BLaER1 (cell line): ENCODE results near the gene PLEKHH2.
"Not testable (repeated sequence)": the region's sequence is repeated elsewhere in the genome, so short reads cannot be mapped to it uniquely, and the experiment has no call there.

ENCODE experiments used
- H3K27ac ChIP-seq: shearing (Covaris generic); formaldehyde crosslinking; 2 replicates; pipeline ENCODE4 v1.8.1; 2022
- H3K27me3 ChIP-seq: shearing (Covaris generic); formaldehyde crosslinking; 2 replicates; pipeline ENCODE4 v1.8.1; 2022
- H3K36me3 ChIP-seq: shearing (Covaris generic); formaldehyde crosslinking; 2 replicates; pipeline ENCODE4 v1.8.1; 2022
- H3K4me1 ChIP-seq: shearing (Covaris generic); formaldehyde crosslinking; 2 replicates; pipeline ENCODE4 v1.8.1; 2022
- H3K4me2 ChIP-seq: shearing (Covaris generic); formaldehyde crosslinking; 2 replicates; pipeline ENCODE4 v1.8.1; 2022
- H3K4me3 ChIP-seq: shearing (Covaris generic); formaldehyde crosslinking; 2 replicates; pipeline ENCODE4 v1.8.1; 2022
- H3K9ac ChIP-seq: shearing (Covaris generic); formaldehyde crosslinking; 2 replicates; pipeline ENCODE4 v1.8.1; 2022
- H3K9me3 ChIP-seq: shearing (Covaris generic); formaldehyde crosslinking; 2 replicates; pipeline ENCODE4 v1.8.1; 2022
- H4K20me1 ChIP-seq: shearing (Covaris generic); formaldehyde crosslinking; 2 replicates; pipeline ENCODE4 v1.8.1; 2022
- Cebpa-rat ChIP-seq: shearing (Covaris generic); IDR thresholded peaks from 2 replicates; pipeline ENCODE4 v1.8.1; 2022

PLEKHH2 gene

GRCh38 chr2:43636621-43637020, 439 bp upstream of the PLEKHH2 start:
- no peaks in the 10 kb centered on the region for H4K20me1 ChIP-seq
- H3K27ac ChIP-seq, result no peak overlapping the region
- no peak overlapping the region for H3K9ac ChIP-seq
- peaks cover 16% of the 10 kb centered on the region for H3K9me3 ChIP-seq
- H3K4me3 ChIP-seq, result peak overlapping the region; percentile 82
- TF ChIP-seq Cebpa-rat, result no peak
- peaks cover 28% of the 10 kb centered on the region for H3K4me1 ChIP-seq
- H3K27me3 ChIP-seq, result peaks cover 19% of the 10 kb centered on the region
- H3K4me2 ChIP-seq, result peak overlapping the region; percentile 97
- no peaks in the 10 kb centered on the region for H3K36me3 ChIP-seq

GRCh38 chr2:43642363-43642762, 5.3 kb downstream of the PLEKHH2 start:
- no peaks in the 10 kb centered on the region for H3K36me3 ChIP-seq
- no peak overlapping the region for H3K4me3 ChIP-seq
- H3K27ac ChIP-seq, result no peak overlapping the region
- H3K9ac ChIP-seq, result no peak overlapping the region
- peaks cover 16% of the 10 kb centered on the region for H3K9me3 ChIP-seq
- TF ChIP-seq Cebpa-rat, result no peak
- H4K20me1 ChIP-seq, result no peaks in the 10 kb centered on the region
- peaks cover 14% of the 10 kb centered on the region; the same call in 1 of the 2 replicates for H3K4me1 ChIP-seq
- peaks cover 10% of the 10 kb centered on the region for H3K27me3 ChIP-seq
- H3K4me2 ChIP-seq, result no peak overlapping the region

- H3K4me3 ChIP-seq, result no peak overlapping the region
- peaks cover 8% of the 10 kb centered on the region; the same call in 1 of the 2 replicates for H3K4me1 ChIP-seq
- H3K9me3 ChIP-seq, result peaks cover 9% of the 10 kb centered on the region
- no peaks in the 10 kb centered on the region for H4K20me1 ChIP-seq
- H3K27ac ChIP-seq, result no peak overlapping the region
- no peak overlapping the region for H3K9ac ChIP-seq
- H3K36me3 ChIP-seq, result no peaks in the 10 kb centered on the region
- TF ChIP-seq Cebpa-rat, result no peak
- H3K27me3 ChIP-seq, result no peaks in the 10 kb centered on the region
- no peak overlapping the region for H3K4me2 ChIP-seq
Measured at GRCh38 chr2:43643680-43644079, 6.6 kb downstream of the PLEKHH2 start.

- Histone ChIP-seq H3K27ac (no peak overlapping the region), H3K9ac (no peak overlapping the region), H3K4me1 (no peaks in the 10 kb centered on the region), H4K20me1 (no peaks in the 10 kb centered on the region), H3K9me3 (no peaks in the 10 kb centered on the region), H3K4me2 (no peak overlapping the region), H3K27me3 (no peaks in the 10 kb centered on the region), H3K36me3 (no peaks in the 10 kb centered on the region), H3K4me3 (no peak overlapping the region)
- no peak for TF ChIP-seq Cebpa-rat
Measured at GRCh38 chr2:43648994-43649701, 12.1 kb downstream of the PLEKHH2 start.

- no peaks in the 10 kb centered on the region for H3K4me1 ChIP-seq
- no peak overlapping the region for H3K4me3 ChIP-seq
- H3K36me3 ChIP-seq, result no peaks in the 10 kb centered on the region
- no peak overlapping the region for H3K9ac ChIP-seq
- no peak for TF ChIP-seq Cebpa-rat
- no peak overlapping the region for H3K4me2 ChIP-seq
- no peaks in the 10 kb centered on the region for H3K9me3 ChIP-seq
- no peaks in the 10 kb centered on the region for H3K27me3 ChIP-seq
- H4K20me1 ChIP-seq, result no peaks in the 10 kb centered on the region
- no peak overlapping the region for H3K27ac ChIP-seq
Measured at GRCh38 chr2:43653506-43653905, 16.4 kb downstream of the PLEKHH2 start.

GRCh38 chr2:43657241-43657640, 20.2 kb downstream of the PLEKHH2 start:
- no peak for TF ChIP-seq Cebpa-rat
- Histone ChIP-seq H3K4me1 (no peaks in the 10 kb centered on the region), H3K9me3 (no peaks in the 10 kb centered on the region), H4K20me1 (no peaks in the 10 kb centered on the region), H3K4me3 (no peak overlapping the region), H3K27me3 (no peaks in the 10 kb centered on the region), H3K27ac (no peak overlapping the region), H3K36me3 (no peaks in the 10 kb centered on the region), H3K4me2 (no peak overlapping the region), H3K9ac (no peak overlapping the region)

- Histone ChIP-seq H3K4me2 (no peak overlapping the region), H3K4me3 (no peak overlapping the region), H3K27ac (no peak overlapping the region), H3K9me3 (peaks cover 10% of the 10 kb centered on the region; the same call in 1 of the 2 replicates), H4K20me1 (no peaks in the 10 kb centered on the region), H3K9ac (no peak overlapping the region), H3K36me3 (no peaks in the 10 kb centered on the region), H3K4me1 (no peaks in the 10 kb centered on the region), H3K27me3 (no peaks in the 10 kb centered on the region)
- no peak for TF ChIP-seq Cebpa-rat
Measured at GRCh38 chr2:43675646-43676321, 38.7 kb downstream of the PLEKHH2 start.

- Histone ChIP-seq H3K27me3 (no peaks in the 10 kb centered on the region), H3K4me3 (no peak within 1 kb of the TSS), H3K36me3 (no peaks in the 10 kb centered on the region), H3K4me2 (no peak within 1 kb of the TSS), H3K9me3 (peaks cover 10% of the 10 kb centered on the region; the same call in 1 of the 2 replicates), H3K4me1 (no peaks in the 10 kb centered on the region), H3K27ac (no peak within 1 kb of the TSS), H3K9ac (no peak within 1 kb of the TSS), H4K20me1 (no peaks in the 10 kb centered on the region)
- no peak for TF ChIP-seq Cebpa-rat
Measured at GRCh38 chr2:43676322-43677050, 39.4 kb downstream of the PLEKHH2 start, which contains the start of gene C1GALT1C1L. Gene C1GALT1C1L (minus strand): TSS chr2:43676429. CDS start chr2:43676322, 107 bp downstream.

- H3K4me2 ChIP-seq, H3K36me3 ChIP-seq, H3K4me1 ChIP-seq, H3K27me3 ChIP-seq, H3K9ac ChIP-seq, H3K27ac ChIP-seq, H3K4me3 ChIP-seq, H4K20me1 ChIP-seq: not testable (repeated sequence)
- peaks cover 10% of the 10 kb centered on the region; the same call in 1 of the 2 replicates for H3K9me3 ChIP-seq
Measured at GRCh38 chr2:43677783-43678182, 40.7 kb downstream of the PLEKHH2 start.

- no peak for TF ChIP-seq Cebpa-rat
Measured at GRCh38 chr2:43685357-43685756, 48.3 kb downstream of the PLEKHH2 start.

More at GRCh38 chr2:43685357-43685756, 48.3 kb downstream of the PLEKHH2 start:
- H3K4me2 ChIP-seq, result peak overlapping the region; percentile 41
- no peaks in the 10 kb centered on the region for H3K27me3 ChIP-seq
- no peak overlapping the region for H3K9ac ChIP-seq
- H3K36me3 ChIP-seq, result no peaks in the 10 kb centered on the region
- no peaks in the 10 kb centered on the region for H3K9me3 ChIP-seq
- H3K4me1 ChIP-seq, result peaks cover 19% of the 10 kb centered on the region
- H3K4me3 ChIP-seq, result no peak overlapping the region
- H4K20me1 ChIP-seq, result no peaks in the 10 kb centered on the region
- no peak overlapping the region for H3K27ac ChIP-seq
